ENCODE measurements around the gene PWWP2B. TPM values are rescaled to one million over a fixed set of nuclear protein-coding genes. Genes with fewer than 3 reads are reported as not detected.
"Not testable (repeated sequence)": the region's sequence is repeated elsewhere in the genome, so short reads cannot be mapped to it uniquely, and the experiment has no call there.

Gene PWWP2B
- total RNA-seq, 1 donor from 2014 or later = 7.6 TPM

- no peak for TF ChIP-seq CTCF (IDR thresholded peaks at IDR 0.05; ENCODE audit: unreplicated experiment)
- no peaks in the 10 kb centered on the region for H3K4me1 Mint-ChIP-seq (ENCODE audit: unreplicated experiment)
- DNase-seq (ENCODE audit: low spot score) = no peak
- H3K9me3 Mint-ChIP-seq (ENCODE audit: unreplicated experiment) = no peaks in the 10 kb centered on the region
- H3K27ac Mint-ChIP-seq (ENCODE audit: unreplicated experiment) = no peak overlapping the region
- no peak overlapping the region for H3K4me3 Mint-ChIP-seq (ENCODE audit: unreplicated experiment)
- H3K27me3 Mint-ChIP-seq (ENCODE audit: unreplicated experiment) = peaks cover 1% of the 10 kb centered on the region
- peaks cover 5% of the 10 kb centered on the region for H3K36me3 Mint-ChIP-seq (ENCODE audit: low read depth, unreplicated experiment)
Observed at GRCh38 chr10:132432176-132432540, 35.2 kb downstream of the PWWP2B start.

GRCh38 chr10:132433671-132434340 is 36.8 kb downstream of the PWWP2B start:
- Mint-ChIP-seq H3K27me3 (ENCODE audit: unreplicated experiment) (peaks cover 4% of the 10 kb centered on the region), H3K36me3 (ENCODE audit: low read depth, unreplicated experiment) (peaks cover 5% of the 10 kb centered on the region), H3K4me3 (ENCODE audit: unreplicated experiment) (no peak overlapping the region), H3K27ac (ENCODE audit: unreplicated experiment) (no peak overlapping the region), H3K9me3 (ENCODE audit: unreplicated experiment) (no peaks in the 10 kb centered on the region), H3K4me1 (ENCODE audit: unreplicated experiment) (peaks cover under 1% of the 10 kb centered on the region)
- DNase-seq (ENCODE audit: low spot score) = no peak
- no peak for TF ChIP-seq CTCF (IDR thresholded peaks at IDR 0.05; ENCODE audit: unreplicated experiment)

GRCh38 chr10:132434405-132435005 is 37.5 kb downstream of the PWWP2B start:
- Mint-ChIP-seq H3K27me3 (ENCODE audit: unreplicated experiment) (peaks cover 5% of the 10 kb centered on the region), H3K9me3 (ENCODE audit: unreplicated experiment) (no peaks in the 10 kb centered on the region), H3K27ac (ENCODE audit: unreplicated experiment) (no peak overlapping the region), H3K4me1 (ENCODE audit: unreplicated experiment) (peaks cover 7% of the 10 kb centered on the region), H3K4me3 (ENCODE audit: unreplicated experiment) (no peak overlapping the region), H3K36me3 (ENCODE audit: low read depth, unreplicated experiment) (peaks cover 5% of the 10 kb centered on the region)
- TF ChIP-seq CTCF (IDR thresholded peaks at IDR 0.05; ENCODE audit: unreplicated experiment) = no peak
- no peak for DNase-seq (ENCODE audit: low spot score)

- not testable (repeated sequence) for DNase-seq (ENCODE audit: low spot score); H3K27me3 Mint-ChIP-seq (ENCODE audit: unreplicated experiment); H3K27ac Mint-ChIP-seq (ENCODE audit: unreplicated experiment); H3K36me3 Mint-ChIP-seq (ENCODE audit: low read depth, unreplicated experiment); H3K9me3 Mint-ChIP-seq (ENCODE audit: unreplicated experiment); H3K4me3 Mint-ChIP-seq (ENCODE audit: unreplicated experiment)
- H3K4me1 Mint-ChIP-seq (ENCODE audit: unreplicated experiment) = peaks cover 11% of the 10 kb centered on the region
Observed at GRCh38 chr10:132435320-132435719, 38.3 kb downstream of the PWWP2B start.

- not testable (repeated sequence) for H3K9me3 Mint-ChIP-seq (ENCODE audit: unreplicated experiment); H3K36me3 Mint-ChIP-seq (ENCODE audit: low read depth, unreplicated experiment); H3K27me3 Mint-ChIP-seq (ENCODE audit: unreplicated experiment); DNase-seq (ENCODE audit: low spot score); H3K27ac Mint-ChIP-seq (ENCODE audit: unreplicated experiment); H3K4me3 Mint-ChIP-seq (ENCODE audit: unreplicated experiment)
- H3K4me1 Mint-ChIP-seq (ENCODE audit: unreplicated experiment) = peaks cover 11% of the 10 kb centered on the region
Observed at GRCh38 chr10:132436096-132436495, 39.1 kb downstream of the PWWP2B start.

- no peak for DNase-seq (ENCODE audit: low spot score)
- TF ChIP-seq CTCF (IDR thresholded peaks at IDR 0.05; ENCODE audit: unreplicated experiment) = no peak
- peaks cover 7% of the 10 kb centered on the region for H3K27me3 Mint-ChIP-seq (ENCODE audit: unreplicated experiment)
- H3K4me1 Mint-ChIP-seq (ENCODE audit: unreplicated experiment) = peaks cover 11% of the 10 kb centered on the region
- H3K36me3 Mint-ChIP-seq (ENCODE audit: low read depth, unreplicated experiment) = no peaks in the 10 kb centered on the region
- H3K9me3 Mint-ChIP-seq (ENCODE audit: unreplicated experiment) = no peaks in the 10 kb centered on the region
- no peak overlapping the region for H3K27ac Mint-ChIP-seq (ENCODE audit: unreplicated experiment)
- H3K4me3 Mint-ChIP-seq (ENCODE audit: unreplicated experiment) = no peak overlapping the region
Observed at GRCh38 chr10:132436861-132437410, 39.9 kb downstream of the PWWP2B start.
